HL-60 (cell line): Measurements from ENCODE around the gene ERGIC1.

ENCODE experiments used
- CTCF ChIP-seq: IDR thresholded peaks from one replicate; pipeline ENCODE4 v1.5.1; 2011; ENCODE audit warnings: low read length, control low read depth, inconsistent platforms; ENCODE audit not compliant: insufficient read depth
- GABPA ChIP-seq: IDR thresholded peaks from 2 replicates; pipeline ENCODE4 v1.6.1; 2012; ENCODE audit warnings: low read depth
- POLR2AphosphoS5 ChIP-seq: IDR thresholded peaks from 2 replicates; pipeline ENCODE4 v1.6.1; 2012; ENCODE audit warnings: low read depth
- REST ChIP-seq: IDR thresholded peaks from 2 replicates; pipeline ENCODE4 v1.6.1; 2012; ENCODE audit warnings: low read depth; ENCODE audit not compliant: insufficient replicate concordance

GRCh38 chr5:172984244-172984953, 150.3 kb downstream of the ERGIC1 start:
- peak; percentile 35 for TF ChIP-seq CTCF
- no peak for TF ChIP-seq POLR2AphosphoS5
- TF ChIP-seq REST = no peak
- TF ChIP-seq GABPA = no peak
